Stimulated activated CD4-positive, alpha-beta T cell treated with anti-CD3 and anti-CD28 coated beads, Interleukin-4, amount 100 ng/mL, for 48 hours (primary cell): Measurements from ENCODE around the gene DLGAP1.
"Not testable (repeated sequence)": the region's sequence is repeated elsewhere in the genome, so short reads cannot be mapped to it uniquely, and the experiment has no call there.

ENCODE experiments used
- DNase-seq, 2 donors: peaks; one replicate each; pipeline ENCODE4 v3.0.0-alpha.2; 2020; ENCODE audit warnings: low read depth in 2 of 2

The DLGAP1 gene

GRCh38 chr18:3658529-3658928, 796.6 kb downstream of the DLGAP1 start:
- no peak for DNase-seq

GRCh38 chr18:3655254-3656050, 799.7 kb downstream of the DLGAP1 start:
- DNase-seq, result no peak

- no peak for DNase-seq
These were observed 800.5 kb downstream of the DLGAP1 start for GRCh38 chr18:3654442-3655253.

GRCh38 chr18:3653851-3654441, 801.2 kb downstream of the DLGAP1 start:
- no peak for DNase-seq

- DNase-seq, result no peak
These were observed 801.8 kb downstream of the DLGAP1 start for GRCh38 chr18:3653263-3653850.

GRCh38 chr18:3652380-3653262, 802.5 kb downstream of the DLGAP1 start:
- peak; percentile 63 to 73 for DNase-seq

- DNase-seq, result no peak
These were observed 803.8 kb downstream of the DLGAP1 start for GRCh38 chr18:3651266-3651665.

- not testable (repeated sequence) for DNase-seq
These were observed 804.5 kb downstream of the DLGAP1 start for GRCh38 chr18:3650521-3651042.

GRCh38 chr18:3649633-3650426, 805.3 kb downstream of the DLGAP1 start:
- DNase-seq, result no peak

- DNase-seq, result no peak
These were observed 805.9 kb downstream of the DLGAP1 start for GRCh38 chr18:3649135-3649632.

GRCh38 chr18:3648641-3649040, 806.5 kb downstream of the DLGAP1 start:
- DNase-seq, result no peak

GRCh38 chr18:3648200-3648599, 806.9 kb downstream of the DLGAP1 start:
- DNase-seq, result no peak

- no peak for DNase-seq
These were observed 807.5 kb downstream of the DLGAP1 start for GRCh38 chr18:3647636-3648035.

GRCh38 chr18:3645384-3646156, 809.5 kb downstream of the DLGAP1 start:
- no peak for DNase-seq

- DNase-seq, result no peak
These were observed 820.7 kb downstream of the DLGAP1 start for GRCh38 chr18:3634250-3634939.

- DNase-seq, result no peak
These were observed 823.2 kb downstream of the DLGAP1 start for GRCh38 chr18:3631887-3632286.

GRCh38 chr18:3626929-3627458, 828.1 kb downstream of the DLGAP1 start:
- DNase-seq, result no peak

GRCh38 chr18:3625742-3626091, 829.4 kb downstream of the DLGAP1 start:
- DNase-seq, result no peak
